Activated naive CD8-positive, alpha-beta T cell treated with anti-CD3 and anti-CD28 coated beads, Interleukin-2, amount 50 U/mL, for 24 hours (primary cell): Measurements from ENCODE around the gene TERC.

ENCODE experiments used
- ATAC-seq: fragments of 150-1000 bp; cut with Tn5 transposase; one replicate; pipeline ENCODE4 v1.10.0; 2021
- DNase-seq: peaks from one replicate; pipeline ENCODE4 v3.0.0; 2021
- H3K27ac Mint-ChIP-seq: one replicate; pipeline ENCODE4 v1.8.0; 2021; ENCODE audit warnings: mild to moderate bottlenecking, mixed read lengths
- H3K27me3 Mint-ChIP-seq: one replicate; pipeline ENCODE4 v1.8.0; 2021; ENCODE audit warnings: mixed read lengths
- H3K36me3 Mint-ChIP-seq: one replicate; pipeline ENCODE4 v1.8.0; 2021; ENCODE audit warnings: low read depth, mixed read lengths
- H3K4me1 Mint-ChIP-seq: one replicate; pipeline ENCODE4 v1.8.0; 2021; ENCODE audit warnings: mixed read lengths
- H3K4me3 Mint-ChIP-seq: one replicate; pipeline ENCODE4 v1.8.0; 2021; ENCODE audit warnings: mild to moderate bottlenecking, moderate library complexity, mixed read lengths
- H3K9me3 Mint-ChIP-seq: one replicate; pipeline ENCODE4 v1.8.0; 2021; ENCODE audit warnings: mixed read lengths

TERC gene

GRCh38 chr3:169781209-169781855 lies 16.5 kb upstream of the TERC start:
- H3K27ac Mint-ChIP-seq: peak overlapping the region; percentile 23
- H3K36me3 Mint-ChIP-seq: peaks cover 60% of the 10 kb centered on the region
- H3K4me3 Mint-ChIP-seq: no peak overlapping the region

GRCh38 chr3:169780742-169781141 lies 15.9 kb upstream of the TERC start:
- Mint-ChIP-seq H3K27me3 (no peaks in the 10 kb centered on the region), H3K4me3 (no peak overlapping the region), H3K4me1 (peaks cover 48% of the 10 kb centered on the region), H3K36me3 (peaks cover 60% of the 10 kb centered on the region), H3K9me3 (no peaks in the 10 kb centered on the region), H3K27ac (peak overlapping the region; percentile 35)
- ATAC-seq (peak; percentile 43), DNase-seq (no peak)

More at GRCh38 chr3:169781209-169781855, 16.5 kb upstream of the TERC start:
- ATAC-seq: no peak
- Mint-ChIP-seq H3K4me1 (peaks cover 42% of the 10 kb centered on the region), H3K27me3 (no peaks in the 10 kb centered on the region), H3K9me3 (no peaks in the 10 kb centered on the region)
- DNase-seq: no peak

- Mint-ChIP-seq H3K4me3 (no peak overlapping the region), H3K4me1 (peaks cover 68% of the 10 kb centered on the region), H3K36me3 (peaks cover 67% of the 10 kb centered on the region), H3K27ac (no peak overlapping the region), H3K9me3 (no peaks in the 10 kb centered on the region), H3K27me3 (no peaks in the 10 kb centered on the region)
- DNase-seq: no peak
- no peak for ATAC-seq
Observed at GRCh38 chr3:169777822-169778221, 13.0 kb upstream of the TERC start.

GRCh38 chr3:169774186-169774585 lies 9.3 kb upstream of the TERC start:
- no peak for DNase-seq
- peak overlapping the region; percentile 98 for H3K4me3 Mint-ChIP-seq
- H3K27me3 Mint-ChIP-seq: peaks cover 5% of the 10 kb centered on the region
- H3K36me3 Mint-ChIP-seq: peaks cover 48% of the 10 kb centered on the region
- peak overlapping the region; percentile 99 for H3K27ac Mint-ChIP-seq
- no peak for ATAC-seq
- H3K9me3 Mint-ChIP-seq: no peaks in the 10 kb centered on the region
- peaks cover 61% of the 10 kb centered on the region for H3K4me1 Mint-ChIP-seq

- peaks cover 53% of the 10 kb centered on the region for H3K4me1 Mint-ChIP-seq
- peaks cover 39% of the 10 kb centered on the region for H3K36me3 Mint-ChIP-seq
- ATAC-seq (peak; percentile 86), DNase-seq (peak; percentile 92)
- H3K4me3 Mint-ChIP-seq: peak within 1 kb of the TSS; percentile 98
- H3K27ac Mint-ChIP-seq: peak within 1 kb of the TSS; percentile 99
- H3K27me3 Mint-ChIP-seq: peaks cover 5% of the 10 kb centered on the region
- no peaks in the 10 kb centered on the region for H3K9me3 Mint-ChIP-seq
Observed at GRCh38 chr3:169772897-169773816, 8.3 kb upstream of the TERC start, which contains the start of gene MYNN. Gene MYNN (plus strand): TSS chr3:169773396. CDS start chr3:169774296, 900 bp downstream.

- H3K4me3 Mint-ChIP-seq: peak overlapping the region; percentile 98
- peaks cover 5% of the 10 kb centered on the region for H3K27me3 Mint-ChIP-seq
- H3K9me3 Mint-ChIP-seq: no peaks in the 10 kb centered on the region
- H3K4me1 Mint-ChIP-seq: peaks cover 52% of the 10 kb centered on the region
- DNase-seq (peak; percentile 74), ATAC-seq (peak; percentile 37)
- peaks cover 35% of the 10 kb centered on the region for H3K36me3 Mint-ChIP-seq
- H3K27ac Mint-ChIP-seq: peak overlapping the region; percentile 99
Observed at GRCh38 chr3:169772305-169772896, 7.5 kb upstream of the TERC start.

- Mint-ChIP-seq H3K4me1 (peaks cover 46% of the 10 kb centered on the region), H3K4me3 (peak overlapping the region; percentile 98), H3K9me3 (no peaks in the 10 kb centered on the region), H3K27ac (peak overlapping the region; percentile 99), H3K27me3 (peaks cover 5% of the 10 kb centered on the region), H3K36me3 (peaks cover 32% of the 10 kb centered on the region)
- peak; percentile 48 for DNase-seq
- ATAC-seq: peak; percentile 5
Observed at GRCh38 chr3:169771497-169772304, 6.8 kb upstream of the TERC start.

GRCh38 chr3:169769287-169770181 lies 4.7 kb upstream of the TERC start, which contains the start of gene ACTRT3:
Gene ACTRT3 (minus strand): TSS chr3:169769561. CDS start chr3:169769520, 41 bp downstream.
- Mint-ChIP-seq H3K27me3 (peaks cover 8% of the 10 kb centered on the region), H3K36me3 (peaks cover 20% of the 10 kb centered on the region), H3K4me3 (peak within 1 kb of the TSS; percentile 89), H3K27ac (peak within 1 kb of the TSS; percentile 82), H3K4me1 (peaks cover 39% of the 10 kb centered on the region), H3K9me3 (peaks cover 4% of the 10 kb centered on the region)
- ATAC-seq (peak; percentile 24), DNase-seq (peak; percentile 70)

GRCh38 chr3:169764312-169764881 lies 463 bp downstream of the TERC start:
- H3K27ac Mint-ChIP-seq: peak overlapping the region; percentile 97
- ATAC-seq (peak; percentile 33), DNase-seq (peak; percentile 68)
- peaks cover 2% of the 10 kb centered on the region for H3K36me3 Mint-ChIP-seq
- peaks cover 42% of the 10 kb centered on the region for H3K4me1 Mint-ChIP-seq
- peaks cover 3% of the 10 kb centered on the region for H3K27me3 Mint-ChIP-seq
- H3K9me3 Mint-ChIP-seq: peaks cover 7% of the 10 kb centered on the region
- peak overlapping the region; percentile 96 for H3K4me3 Mint-ChIP-seq

GRCh38 chr3:169760479-169760878 lies 4.4 kb downstream of the TERC start:
- Mint-ChIP-seq H3K27ac (no peak overlapping the region), H3K4me3 (no peak overlapping the region), H3K9me3 (peaks cover 6% of the 10 kb centered on the region), H3K36me3 (no peaks in the 10 kb centered on the region), H3K4me1 (peaks cover 55% of the 10 kb centered on the region), H3K27me3 (peaks cover 3% of the 10 kb centered on the region)
- ATAC-seq (no peak), DNase-seq (no peak)

GRCh38 chr3:169759256-169759655 lies 5.6 kb downstream of the TERC start:
- Mint-ChIP-seq H3K27me3 (peaks cover 1% of the 10 kb centered on the region), H3K27ac (peak overlapping the region; percentile 84), H3K4me1 (peaks cover 48% of the 10 kb centered on the region), H3K9me3 (peaks cover 6% of the 10 kb centered on the region), H3K36me3 (no peaks in the 10 kb centered on the region), H3K4me3 (peak overlapping the region; percentile 21)
- ATAC-seq (peak; percentile 94), DNase-seq (no peak)

- H3K27ac Mint-ChIP-seq: peak overlapping the region; percentile 42
- no peak for DNase-seq
Observed at GRCh38 chr3:169758359-169758994, 6.4 kb downstream of the TERC start.

More at GRCh38 chr3:169758359-169758994, 6.4 kb downstream of the TERC start:
- Mint-ChIP-seq H3K4me3 (no peak overlapping the region), H3K9me3 (peaks cover 6% of the 10 kb centered on the region), H3K27me3 (peaks cover 1% of the 10 kb centered on the region), H3K4me1 (peaks cover 40% of the 10 kb centered on the region), H3K36me3 (no peaks in the 10 kb centered on the region)
- ATAC-seq: no peak
